ENCODE measurements around the gene AGFG1.

AGFG1 gene

DNA sequence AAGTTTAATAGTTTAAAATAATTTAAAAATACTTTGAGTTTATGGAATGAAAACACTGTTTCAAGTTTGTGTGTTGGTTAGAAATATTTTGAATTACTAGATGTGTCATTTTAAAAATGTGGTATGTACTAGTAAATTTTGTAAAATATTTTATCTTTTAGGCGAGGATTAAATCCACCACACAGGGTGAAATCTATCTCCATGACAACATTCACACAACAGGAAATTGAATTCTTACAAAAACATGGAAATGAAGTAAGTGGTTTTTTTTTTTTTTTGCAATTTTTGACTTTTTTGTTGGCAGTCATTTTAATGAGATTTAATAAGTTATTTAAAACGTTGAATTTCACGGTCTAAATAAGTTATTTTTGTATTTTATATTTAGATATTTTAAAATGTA, 19.4 kb downstream of the AGFG1 start:
- TF ChIP-seq, protein P1, sequence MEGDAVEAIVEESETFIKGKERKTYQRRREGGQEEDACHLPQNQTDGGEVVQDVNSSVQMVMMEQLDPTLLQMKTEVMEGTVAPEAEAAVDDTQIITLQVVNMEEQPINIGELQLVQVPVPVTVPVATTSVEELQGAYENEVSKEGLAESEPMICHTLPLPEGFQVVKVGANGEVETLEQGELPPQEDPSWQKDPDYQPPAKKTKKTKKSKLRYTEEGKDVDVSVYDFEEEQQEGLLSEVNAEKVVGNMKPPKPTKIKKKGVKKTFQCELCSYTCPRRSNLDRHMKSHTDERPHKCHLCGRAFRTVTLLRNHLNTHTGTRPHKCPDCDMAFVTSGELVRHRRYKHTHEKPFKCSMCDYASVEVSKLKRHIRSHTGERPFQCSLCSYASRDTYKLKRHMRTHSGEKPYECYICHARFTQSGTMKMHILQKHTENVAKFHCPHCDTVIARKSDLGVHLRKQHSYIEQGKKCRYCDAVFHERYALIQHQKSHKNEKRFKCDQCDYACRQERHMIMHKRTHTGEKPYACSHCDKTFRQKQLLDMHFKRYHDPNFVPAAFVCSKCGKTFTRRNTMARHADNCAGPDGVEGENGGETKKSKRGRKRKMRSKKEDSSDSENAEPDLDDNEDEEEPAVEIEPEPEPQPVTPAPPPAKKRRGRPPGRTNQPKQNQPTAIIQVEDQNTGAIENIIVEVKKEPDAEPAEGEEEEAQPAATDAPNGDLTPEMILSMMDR (IDR thresholded peaks at IDR 0.05; ENCODE audit: control insufficient read depth, extremely low read depth, insufficient read depth), result no peak
- H3K4me3 ChIP-seq (ENCODE audit: low read depth, low read length), result no peak overlapping the region
- no peak for DNase-seq (ENCODE audit: low read depth)

DNA sequence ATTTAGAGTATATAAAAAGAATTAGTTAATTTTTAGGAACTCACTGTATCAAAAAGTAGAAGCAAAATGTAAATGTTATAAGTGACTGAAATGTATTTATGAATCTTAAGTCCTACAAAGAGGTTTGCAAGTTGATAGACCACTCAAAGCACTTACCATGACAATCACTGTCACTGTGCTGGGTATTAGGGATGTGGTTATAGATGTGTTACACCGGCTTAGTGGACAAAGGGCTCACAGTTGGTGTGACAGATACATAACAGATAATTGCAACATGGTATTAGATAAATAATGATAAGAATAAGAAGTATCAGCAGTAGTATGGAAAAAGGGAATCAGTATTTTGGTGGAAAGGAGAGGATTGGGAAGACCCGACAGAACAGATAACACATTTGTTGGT, 21.6 kb downstream of the AGFG1 start:
- DNase-seq (ENCODE audit: low read depth), result no peak
- H3K4me3 ChIP-seq (ENCODE audit: low read depth, low read length), result no peak overlapping the region
- TF ChIP-seq, protein P1 (IDR thresholded peaks at IDR 0.05; ENCODE audit: control insufficient read depth, extremely low read depth, insufficient read depth), result no peak

DNA sequence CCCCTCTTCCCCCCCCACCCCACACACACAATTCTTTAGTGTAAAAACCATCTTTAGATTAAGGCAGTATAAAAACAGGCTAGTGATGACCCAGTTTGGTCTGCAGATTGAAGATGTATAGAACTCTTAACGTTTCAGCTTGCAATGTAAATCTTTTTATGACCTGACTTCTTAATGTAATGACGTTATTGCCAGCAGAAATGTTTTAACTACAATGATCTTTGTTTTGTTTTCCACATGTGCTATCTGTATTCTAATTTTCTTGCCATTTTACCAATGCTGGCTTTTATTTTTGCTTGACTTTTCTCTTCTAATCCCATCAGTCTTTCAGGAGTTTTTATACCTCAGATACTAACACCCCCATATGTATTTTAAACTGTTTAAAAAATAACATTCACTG, 25.2 kb downstream of the AGFG1 start:
- no peak for DNase-seq (ENCODE audit: low read depth)
- no peak overlapping the region for H3K4me3 ChIP-seq (ENCODE audit: low read depth, low read length)
- TF ChIP-seq, protein P1 (IDR thresholded peaks at IDR 0.05; ENCODE audit: control insufficient read depth, extremely low read depth, insufficient read depth), result no peak

DNA sequence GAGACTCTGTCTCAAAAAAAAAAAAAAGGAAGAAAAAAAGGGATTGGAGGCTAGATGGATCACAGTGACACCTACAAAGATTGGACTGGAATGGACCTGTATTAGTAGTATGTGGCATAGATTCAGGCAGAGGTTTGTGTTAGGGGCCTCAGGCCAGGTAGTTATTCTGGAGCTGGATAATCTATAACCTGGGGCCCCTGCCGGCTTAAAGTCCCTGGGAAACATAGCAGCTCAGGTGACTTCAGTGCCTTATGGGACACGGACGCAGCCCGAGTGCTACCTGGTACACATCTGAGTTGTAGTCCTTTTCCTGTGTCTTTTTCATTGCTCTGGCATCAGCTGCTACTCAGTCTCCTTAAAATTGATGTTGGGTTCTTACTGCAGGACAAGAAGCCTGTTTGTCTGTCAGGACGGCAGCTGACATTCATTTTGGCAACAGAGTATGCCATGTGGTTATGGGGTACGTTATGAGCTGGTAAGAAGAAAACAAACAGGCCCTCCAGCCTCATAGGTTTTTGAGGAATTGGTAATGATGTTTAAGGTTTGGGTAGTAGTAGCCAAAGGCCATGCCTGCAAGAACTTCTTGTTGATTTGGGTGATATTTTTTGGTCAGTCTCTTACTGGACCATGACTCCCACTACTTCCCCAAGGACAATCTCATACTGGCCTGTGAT, 27.8 kb downstream of the AGFG1 start:
- no peak overlapping the region for H3K4me3 ChIP-seq (ENCODE audit: low read depth, low read length)
- TF ChIP-seq, protein P1 (IDR thresholded peaks at IDR 0.05; ENCODE audit: control insufficient read depth, extremely low read depth, insufficient read depth), result no peak
- no peak for DNase-seq (ENCODE audit: low read depth)

DNA sequence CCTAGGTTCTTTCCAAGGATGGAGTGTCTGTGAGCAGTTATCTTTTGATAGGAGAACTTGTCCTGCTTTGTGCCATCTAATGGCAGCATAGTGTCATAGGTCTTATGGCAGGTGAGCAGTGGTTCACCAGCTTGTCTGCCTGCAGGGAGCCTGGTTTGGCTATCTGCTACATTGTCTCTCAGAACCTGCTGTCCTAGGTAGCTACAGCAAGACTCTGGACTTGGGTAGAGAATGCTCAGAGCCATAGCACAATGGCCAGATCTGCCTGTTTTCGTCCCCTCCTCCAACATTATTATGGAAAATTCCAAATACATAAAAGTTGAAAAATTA, 28.3 kb downstream of the AGFG1 start:
- no peak overlapping the region for H3K4me3 ChIP-seq (ENCODE audit: low read depth, low read length)
- TF ChIP-seq, protein P1 (IDR thresholded peaks at IDR 0.05; ENCODE audit: control insufficient read depth, extremely low read depth, insufficient read depth), result no peak
- no peak for DNase-seq (ENCODE audit: low read depth)

DNA sequence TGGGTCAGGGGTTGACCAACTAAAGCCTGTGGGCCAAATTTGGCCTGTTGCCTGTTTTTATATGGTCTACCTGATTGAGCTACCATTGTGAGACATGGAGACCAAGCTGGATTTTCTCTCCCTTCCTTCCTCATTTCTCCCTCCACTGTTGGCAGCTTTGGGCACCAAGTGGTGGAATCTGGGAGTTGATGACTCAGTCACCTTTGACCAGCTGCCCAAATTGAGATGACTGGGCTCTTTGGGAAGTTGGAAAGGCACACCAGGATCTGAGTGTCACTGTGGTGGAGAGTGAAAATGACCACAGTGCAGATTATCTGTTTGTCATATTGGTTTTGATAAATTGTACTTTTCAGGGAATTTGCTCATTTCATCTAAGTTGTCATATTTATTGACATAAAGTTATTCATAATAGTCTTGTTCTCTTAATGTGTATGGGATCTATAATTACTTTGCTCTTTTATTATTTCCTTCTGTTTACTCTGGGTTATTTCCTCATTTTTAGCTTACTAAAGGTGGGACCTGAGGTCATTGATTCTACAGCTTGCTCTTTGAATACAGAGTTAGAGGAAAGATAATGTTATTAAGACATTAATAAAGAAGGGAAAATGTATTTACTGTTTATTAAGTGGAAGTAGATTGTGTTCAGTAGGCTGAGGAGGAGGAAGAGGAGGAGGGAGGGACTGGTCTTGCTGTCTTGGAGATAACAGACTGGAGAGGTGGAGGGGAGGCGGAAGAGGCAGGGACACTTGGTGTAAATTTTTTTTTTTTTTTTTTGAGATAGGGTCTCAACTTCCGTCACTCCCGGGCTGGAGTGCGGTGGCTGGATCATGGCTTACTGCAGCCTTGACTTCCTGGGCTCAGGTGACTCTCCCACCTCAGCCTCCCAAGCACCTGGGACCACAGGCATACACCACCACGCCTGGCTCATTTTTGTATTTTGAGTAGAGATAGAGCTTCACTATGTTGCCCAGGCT, 31.8 kb downstream of the AGFG1 start:
- TF ChIP-seq, protein P1 (IDR thresholded peaks at IDR 0.05; ENCODE audit: control insufficient read depth, extremely low read depth, insufficient read depth), result no peak
- H3K4me3 ChIP-seq (ENCODE audit: low read depth, low read length), result no peak overlapping the region
- DNase-seq (ENCODE audit: low read depth), result no peak
